Measurements from ENCODE around the gene GIPC1.

GRCh38 chr19:14428882-14429416 lies 67.0 kb downstream of the GIPC1 start:
- TF ChIP-seq CTCF (conservative IDR thresholded peaks at IDR 0.05) = no peak
- no peak for TF ChIP-seq EZH2 (IDR thresholded peaks at IDR 0.05; ENCODE audit: low read depth)

Measured in PC-9 (cell line).